GM12801 (cell line): ENCODE data around the gene PHF21A.

Experiments
- CTCF ChIP-seq: IDR thresholded peaks from one replicate; pipeline ENCODE4 v1.5.1; 2011; ENCODE audit warnings: control low read depth; ENCODE audit not compliant: insufficient read length; ENCODE audit errors: extremely low read depth

The PHF21A gene

DNA sequence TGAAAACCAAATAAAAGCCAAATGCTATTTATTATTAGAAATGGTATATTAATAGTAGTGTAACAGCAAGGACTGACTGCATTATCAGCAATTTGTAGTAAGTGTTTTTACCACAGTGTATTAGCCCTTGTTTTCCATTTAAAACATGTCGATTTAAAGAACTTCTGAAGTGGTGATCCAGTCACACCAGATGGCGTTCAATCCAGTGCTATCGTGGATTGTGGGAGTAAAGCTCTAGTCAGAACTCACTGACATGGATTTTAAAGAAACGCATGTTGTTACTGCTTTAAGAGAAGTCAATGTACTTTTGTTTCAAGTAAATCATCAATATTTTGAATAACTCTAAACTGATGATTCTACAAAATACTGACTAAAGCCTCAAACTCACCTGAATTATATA, 147.7 kb downstream of the PHF21A start:
- no peak for TF ChIP-seq CTCF

DNA sequence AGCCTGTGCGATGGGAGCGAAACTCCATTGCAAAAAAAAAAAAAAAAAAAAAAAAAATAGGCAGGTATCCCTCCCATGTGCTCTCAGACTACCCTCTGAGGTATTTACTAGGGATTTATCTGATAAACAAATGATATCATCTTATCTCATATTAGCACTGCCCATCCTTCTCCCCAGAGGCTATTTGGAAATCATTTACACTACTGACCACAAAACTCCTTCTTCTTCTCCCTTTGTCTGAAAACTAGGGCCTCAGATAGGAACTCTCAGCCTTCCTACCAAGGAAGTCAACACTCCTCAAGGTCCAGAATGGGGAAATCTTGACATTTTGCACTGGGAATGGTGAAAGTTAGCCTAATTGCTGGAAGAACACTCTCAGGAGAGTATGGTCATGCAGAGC, 152.4 kb downstream of the PHF21A start:
- no peak for TF ChIP-seq CTCF

DNA sequence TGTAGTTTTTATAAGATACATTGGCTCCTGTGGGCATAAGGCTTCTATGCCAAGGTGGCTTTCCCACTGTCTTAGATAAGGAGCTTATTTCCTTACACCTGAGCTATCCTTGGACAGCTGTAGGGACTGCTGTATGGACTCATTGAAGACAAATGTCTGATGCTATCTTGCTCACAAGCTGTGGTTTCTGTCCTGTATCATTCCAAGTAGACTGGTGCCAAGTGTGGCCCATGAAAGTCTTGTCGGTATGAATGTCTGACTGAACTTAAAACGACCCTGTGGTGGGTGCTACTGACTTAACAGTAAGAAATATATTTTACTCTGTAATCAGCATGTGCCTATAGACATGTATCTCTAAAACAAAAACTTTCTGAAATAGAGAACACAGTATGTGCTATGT, 153.7 kb downstream of the PHF21A start:
- TF ChIP-seq CTCF, result no peak

DNA sequence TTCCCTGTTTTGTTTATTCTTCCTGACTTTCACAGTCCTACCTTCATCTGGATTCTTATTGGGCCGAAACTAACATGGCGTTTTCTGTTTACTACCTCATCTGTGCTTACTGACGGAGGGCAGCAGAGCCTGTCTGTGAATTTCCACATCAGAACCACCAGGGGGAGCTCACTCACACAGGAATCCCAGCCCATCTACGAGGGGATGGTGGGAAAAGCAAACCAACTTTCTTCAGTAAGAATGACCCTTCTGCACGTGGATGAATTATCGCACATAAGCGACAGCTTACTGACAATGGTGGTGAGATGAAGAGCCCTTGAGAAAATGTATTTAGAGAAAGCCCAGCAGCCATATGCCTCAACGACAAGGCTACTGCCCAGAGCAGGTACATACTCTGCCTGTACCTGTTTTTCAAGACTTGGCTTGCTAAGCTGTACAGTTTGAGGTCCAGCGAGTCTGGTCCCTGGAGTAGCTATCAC, 156.3 kb downstream of the PHF21A start:
- TF ChIP-seq CTCF, result peak; percentile 77

DNA sequence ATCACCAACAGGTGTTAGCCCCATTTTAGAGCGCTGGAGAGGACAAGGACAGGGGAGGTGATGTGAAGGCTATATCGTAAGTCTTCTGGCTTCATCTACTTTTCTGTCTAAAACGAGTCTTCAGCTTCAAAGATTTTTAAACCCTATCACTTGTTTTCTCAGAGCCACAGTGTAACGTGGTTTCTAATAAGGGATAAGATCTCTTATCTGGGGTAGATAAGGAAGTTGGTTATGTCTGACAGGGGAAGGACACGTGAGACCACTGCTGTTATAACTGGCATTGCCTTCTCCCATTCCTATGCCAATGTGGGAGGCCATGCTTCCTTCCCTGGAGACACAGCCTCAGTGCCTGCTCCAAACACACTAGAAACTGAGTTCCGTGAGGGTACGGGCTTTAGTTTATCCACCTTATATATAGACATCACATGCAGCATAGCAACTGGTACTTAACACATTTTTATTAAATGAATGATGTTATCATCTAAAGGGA, 159.5 kb downstream of the PHF21A start:
- no peak for TF ChIP-seq CTCF

GRCh38 chr11:45960387-45961095, 160.7 kb downstream of the PHF21A start:
- TF ChIP-seq CTCF, result no peak

- no peak for TF ChIP-seq CTCF
Observed at GRCh38 chr11:45959851-45960250, 161.4 kb downstream of the PHF21A start.
